Colonic mucosa (tissue), 4 donors: ENCODE measurements around the gene TRIM4. TPM values are rescaled to one million over a fixed set of nuclear protein-coding genes. Genes with fewer than 3 reads are reported as not detected.
"Not testable (repeated sequence)": the region's sequence is repeated elsewhere in the genome, so short reads cannot be mapped to it uniquely, and the experiment has no call there.

Source experiments
- DNase-seq: peaks from one replicate; pipeline ENCODE4 v3.0.0-alpha.2; 2020
- H3K27ac ChIP-seq: fragments of 200-600 bp; one replicate; pipeline ENCODE4 v1.8.0; 2021
- H3K27me3 ChIP-seq: fragments of 200-600 bp; one replicate; pipeline ENCODE4 v1.8.0; 2021
- H3K36me3 ChIP-seq: fragments of 200-600 bp; one replicate; pipeline ENCODE4 v1.8.0; 2021
- H3K4me1 ChIP-seq: fragments of 200-600 bp; one replicate; pipeline ENCODE4 v1.8.0; 2021; ENCODE audit warnings: mild to moderate bottlenecking
- H3K4me3 ChIP-seq: fragments of 200-600 bp; one replicate; pipeline ENCODE4 v1.8.0; 2021
- H3K9ac ChIP-seq, 2 donors: one replicate each; pipeline ENCODE4 v1.7.0; 2013; ENCODE audit warnings: control low read depth in 2 of 2, low read depth in 2 of 2, low read length in 2 of 2
- H3K9me3 ChIP-seq: fragments of 200-600 bp; one replicate; pipeline ENCODE4 v1.8.0; 2021
- intact Hi-C: fragments of 100-400 bp; cut with DNase I; formaldehyde crosslinking; loops from one replicate; pipeline ENCODE4 v1.14.1; 2022
- total RNA-seq, 2 donors: library from RNA; stranded (reverse); fragmentation: NEBNext Ultra II Directional in 1 of 2; extraction: Animal tissue kit (Norgen Biotek cat#: 25700) in 1 of 2; gene quantifications; one replicate each; pipeline ENCODE4 v1.2.1, GENCODE V29; 2021
- TF ChIP-seq, protein P1 (sequence below): fragments of 200-600 bp; IDR thresholded peaks from one replicate; pipeline ENCODE4 v1.8.0; 2022; ENCODE audit warnings: antibody characterized with exemption, mild to moderate bottlenecking
- donor health status: healthy.
- donor health status: DM: no; HTN: no; CAD: no.
- donor health status: DM: no; HTN: no; CAD: no.

Gene TRIM4, protein sequence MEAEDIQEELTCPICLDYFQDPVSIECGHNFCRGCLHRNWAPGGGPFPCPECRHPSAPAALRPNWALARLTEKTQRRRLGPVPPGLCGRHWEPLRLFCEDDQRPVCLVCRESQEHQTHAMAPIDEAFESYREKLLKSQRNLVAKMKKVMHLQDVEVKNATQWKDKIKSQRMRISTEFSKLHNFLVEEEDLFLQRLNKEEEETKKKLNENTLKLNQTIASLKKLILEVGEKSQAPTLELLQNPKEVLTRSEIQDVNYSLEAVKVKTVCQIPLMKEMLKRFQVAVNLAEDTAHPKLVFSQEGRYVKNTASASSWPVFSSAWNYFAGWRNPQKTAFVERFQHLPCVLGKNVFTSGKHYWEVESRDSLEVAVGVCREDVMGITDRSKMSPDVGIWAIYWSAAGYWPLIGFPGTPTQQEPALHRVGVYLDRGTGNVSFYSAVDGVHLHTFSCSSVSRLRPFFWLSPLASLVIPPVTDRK
- total RNA-seq = 10 to 100 TPM; 23.8 to 23.9 TPM

DNA sequence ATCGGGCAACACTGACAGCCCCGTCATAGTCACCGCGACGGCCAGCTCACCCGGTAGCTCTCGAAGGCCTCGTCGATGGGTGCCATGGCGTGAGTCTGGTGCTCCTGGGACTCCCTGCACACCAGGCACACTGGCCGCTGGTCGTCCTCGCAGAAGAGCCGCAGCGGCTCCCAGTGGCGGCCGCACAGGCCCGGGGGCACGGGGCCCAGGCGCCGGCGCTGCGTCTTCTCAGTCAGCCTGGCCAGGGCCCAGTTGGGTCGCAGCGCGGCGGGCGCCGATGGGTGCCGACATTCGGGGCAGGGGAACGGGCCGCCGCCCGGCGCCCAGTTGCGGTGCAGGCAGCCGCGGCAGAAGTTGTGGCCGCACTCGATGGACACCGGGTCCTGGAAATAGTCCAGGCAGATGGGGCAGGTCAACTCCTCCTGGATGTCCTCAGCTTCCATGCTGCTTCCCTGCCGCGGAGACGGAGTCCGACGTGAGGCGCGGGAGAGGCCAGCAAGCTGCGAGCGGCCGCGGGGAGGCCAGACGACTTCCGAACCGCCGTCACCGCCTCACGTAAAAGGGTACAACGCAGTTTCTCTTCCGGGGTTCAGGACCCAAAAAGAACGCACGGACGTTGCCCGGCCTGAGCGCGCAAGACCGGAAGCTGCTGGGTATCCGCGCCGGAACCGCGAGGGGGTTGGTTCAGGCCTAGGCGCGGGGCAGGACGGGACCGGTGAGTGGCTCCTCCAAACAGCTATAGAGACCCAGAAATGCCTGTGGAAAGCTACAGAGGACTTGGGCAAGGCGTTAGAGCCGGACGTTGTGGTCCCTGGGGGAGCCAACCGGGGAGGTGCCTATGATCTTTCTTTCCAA is at the start of gene TRIM4:
Gene TRIM4, minus strand, starts transcription at position 572 of the 855 bp plus-strand sequence. Its CDS starts 129 bp downstream, at position 443.
- Histone ChIP-seq H3K27ac (peak within 1 kb of the TSS; percentile 93), H3K4me3 (peak within 1 kb of the TSS; percentile 98), H3K4me1 (peaks cover 8% of the 10 kb centered on the region), H3K9me3 (no peaks in the 10 kb centered on the region), H3K27me3 (no peaks in the 10 kb centered on the region), H3K9ac (peak within 1 kb of the TSS; percentile 64 to 87), H3K36me3 (no peaks in the 10 kb centered on the region)
- intact Hi-C loops = no loop called here
- peak; percentile 95 for DNase-seq
- TF ChIP-seq, protein P1, sequence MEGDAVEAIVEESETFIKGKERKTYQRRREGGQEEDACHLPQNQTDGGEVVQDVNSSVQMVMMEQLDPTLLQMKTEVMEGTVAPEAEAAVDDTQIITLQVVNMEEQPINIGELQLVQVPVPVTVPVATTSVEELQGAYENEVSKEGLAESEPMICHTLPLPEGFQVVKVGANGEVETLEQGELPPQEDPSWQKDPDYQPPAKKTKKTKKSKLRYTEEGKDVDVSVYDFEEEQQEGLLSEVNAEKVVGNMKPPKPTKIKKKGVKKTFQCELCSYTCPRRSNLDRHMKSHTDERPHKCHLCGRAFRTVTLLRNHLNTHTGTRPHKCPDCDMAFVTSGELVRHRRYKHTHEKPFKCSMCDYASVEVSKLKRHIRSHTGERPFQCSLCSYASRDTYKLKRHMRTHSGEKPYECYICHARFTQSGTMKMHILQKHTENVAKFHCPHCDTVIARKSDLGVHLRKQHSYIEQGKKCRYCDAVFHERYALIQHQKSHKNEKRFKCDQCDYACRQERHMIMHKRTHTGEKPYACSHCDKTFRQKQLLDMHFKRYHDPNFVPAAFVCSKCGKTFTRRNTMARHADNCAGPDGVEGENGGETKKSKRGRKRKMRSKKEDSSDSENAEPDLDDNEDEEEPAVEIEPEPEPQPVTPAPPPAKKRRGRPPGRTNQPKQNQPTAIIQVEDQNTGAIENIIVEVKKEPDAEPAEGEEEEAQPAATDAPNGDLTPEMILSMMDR = no peak

DNA sequence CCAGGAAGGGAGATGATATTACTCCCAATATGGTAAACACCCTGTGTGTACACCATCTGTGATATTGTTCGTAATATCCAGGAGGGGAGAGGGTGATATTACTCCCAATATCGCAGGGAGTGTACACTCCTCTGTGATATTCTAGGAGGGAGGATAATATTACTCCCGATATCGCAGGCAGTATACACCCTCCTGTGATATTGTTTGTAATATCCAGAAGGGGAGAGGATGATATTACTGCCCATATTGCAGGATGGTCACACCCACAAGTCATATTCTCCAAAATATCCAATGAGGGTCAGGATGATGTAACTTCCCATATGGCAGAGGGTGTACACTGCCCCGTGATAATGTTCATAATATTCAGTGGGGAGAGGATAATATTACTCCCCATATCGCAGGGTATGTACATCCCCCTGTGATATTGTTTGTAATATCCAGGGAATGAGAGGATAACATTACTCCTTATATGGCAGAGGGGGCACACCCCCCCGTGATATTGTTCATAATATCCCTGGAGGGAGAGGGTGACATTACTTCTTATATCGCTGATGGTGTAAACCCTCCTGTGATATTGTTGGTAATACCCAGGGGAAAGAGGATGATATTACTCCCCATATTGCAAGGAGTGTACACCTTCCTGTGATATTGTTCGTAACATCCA is 39.4 kb upstream of the TRIM4 start:
- Histone ChIP-seq H3K9me3 (no peaks in the 10 kb centered on the region), H3K9ac (no peak overlapping the region), H3K4me3 (no peak overlapping the region), H3K27me3 (no peaks in the 10 kb centered on the region), H3K27ac (no peak overlapping the region), H3K36me3 (no peaks in the 10 kb centered on the region), H3K4me1 (no peaks in the 10 kb centered on the region)
- TF ChIP-seq, protein P1 = no peak
- intact Hi-C loops = no loop called here
- no peak for DNase-seq

DNA sequence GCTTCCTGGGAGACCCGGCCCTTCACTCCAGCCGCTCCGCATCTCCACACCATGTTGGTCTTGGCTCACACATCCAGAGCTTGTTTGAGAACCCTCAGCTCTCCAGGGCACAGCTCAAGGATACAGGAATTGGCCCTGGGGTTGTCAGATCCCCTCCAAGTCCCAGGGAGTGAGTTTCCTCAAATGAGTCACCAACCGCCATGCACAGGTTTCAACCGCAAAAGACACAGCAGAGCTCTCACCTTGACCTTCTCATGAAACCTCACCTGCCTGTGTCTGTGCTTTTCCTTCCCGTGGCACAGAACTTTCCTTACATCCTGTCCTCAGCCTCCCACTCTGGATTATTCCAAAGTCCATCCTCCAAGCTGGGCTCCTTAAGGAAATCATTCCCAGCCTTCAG is 35.9 kb upstream of the TRIM4 start:
- H3K27me3 ChIP-seq = no peaks in the 10 kb centered on the region
- peak; percentile 18 for DNase-seq

DNA sequence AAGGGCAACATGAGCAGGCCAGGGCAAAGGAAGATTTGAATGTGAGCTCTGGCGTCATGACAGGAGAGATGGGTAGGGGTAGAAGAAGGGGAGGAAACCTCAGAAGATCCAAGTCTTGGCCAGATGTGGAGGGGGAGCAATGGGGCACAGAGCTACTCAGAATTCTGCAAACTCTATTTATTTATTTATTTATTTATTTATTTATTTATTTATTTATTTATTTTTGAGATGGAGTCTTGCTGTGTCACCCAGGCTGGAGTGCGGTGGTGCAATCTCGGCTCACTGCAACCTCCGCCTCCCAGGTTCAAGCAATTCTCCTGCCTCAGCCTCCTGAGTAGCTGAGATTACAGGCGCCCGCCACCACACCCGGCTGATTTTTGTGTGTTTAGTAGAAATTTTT is 35.3 kb upstream of the TRIM4 start:
- H3K4me3 ChIP-seq, H3K9ac ChIP-seq, DNase-seq, intact Hi-C loops, H3K36me3 ChIP-seq, H3K4me1 ChIP-seq, H3K9me3 ChIP-seq, H3K27ac ChIP-seq, H3K27me3 ChIP-seq: not testable (repeated sequence)

More for the DNA sequence above, 35.9 kb upstream of the TRIM4 start:
- no peak overlapping the region for H3K27ac ChIP-seq
- H3K4me3 ChIP-seq = no peak overlapping the region
- no peaks in the 10 kb centered on the region for H3K9me3 ChIP-seq
- no peaks in the 10 kb centered on the region for H3K36me3 ChIP-seq
- no peaks in the 10 kb centered on the region for H3K4me1 ChIP-seq
- no peak overlapping the region for H3K9ac ChIP-seq
- intact Hi-C loops = no loop called here
- TF ChIP-seq, protein P1 = no peak

DNA sequence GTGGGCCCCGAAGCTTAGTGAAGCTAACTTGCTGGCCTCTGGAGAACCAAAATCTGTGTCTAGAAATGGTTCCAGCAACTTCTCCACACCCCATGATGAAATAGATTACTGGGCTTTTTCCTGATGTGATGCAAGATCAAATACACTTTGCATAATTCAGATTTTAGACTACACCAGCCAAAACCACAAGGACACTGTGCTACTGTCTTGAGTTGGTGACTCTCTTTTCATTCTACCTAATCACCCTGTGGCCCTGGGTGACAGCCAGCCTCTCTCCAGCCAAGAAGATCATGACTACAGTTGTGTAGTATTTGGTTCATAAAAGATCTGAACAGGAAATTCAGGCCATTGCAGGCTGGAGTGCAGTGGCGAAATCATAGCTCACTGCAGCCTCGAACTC is 34.3 kb upstream of the TRIM4 start:
- Histone ChIP-seq H3K27ac (no peak overlapping the region), H3K9me3 (no peaks in the 10 kb centered on the region), H3K4me3 (no peak overlapping the region), H3K36me3 (no peaks in the 10 kb centered on the region), H3K9ac (no peak overlapping the region), H3K4me1 (no peaks in the 10 kb centered on the region), H3K27me3 (no peaks in the 10 kb centered on the region)
- DNase-seq = no peak
- intact Hi-C loops = no loop called here
- TF ChIP-seq, protein P1 = no peak

DNA sequence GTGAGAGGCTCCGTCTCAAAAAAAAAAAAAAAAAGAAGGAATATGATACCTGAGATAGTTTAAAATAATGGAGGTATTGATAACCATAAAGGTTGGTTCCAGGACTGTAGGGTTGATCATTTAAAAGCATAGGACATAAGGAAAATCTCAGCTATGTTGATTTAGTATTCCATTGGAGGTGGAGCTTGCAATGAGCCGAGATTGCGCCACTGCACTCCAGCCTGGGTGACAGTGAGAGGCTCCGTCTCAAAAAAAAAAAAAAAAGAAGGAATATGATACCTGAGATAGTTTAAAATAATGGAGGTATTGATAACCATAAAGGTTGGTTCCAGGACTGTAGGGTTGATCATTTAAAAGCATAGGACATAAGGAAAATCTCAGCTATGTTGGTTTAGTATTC is 33.3 kb upstream of the TRIM4 start:
- intact Hi-C loops = not testable (repeated sequence)

DNA sequence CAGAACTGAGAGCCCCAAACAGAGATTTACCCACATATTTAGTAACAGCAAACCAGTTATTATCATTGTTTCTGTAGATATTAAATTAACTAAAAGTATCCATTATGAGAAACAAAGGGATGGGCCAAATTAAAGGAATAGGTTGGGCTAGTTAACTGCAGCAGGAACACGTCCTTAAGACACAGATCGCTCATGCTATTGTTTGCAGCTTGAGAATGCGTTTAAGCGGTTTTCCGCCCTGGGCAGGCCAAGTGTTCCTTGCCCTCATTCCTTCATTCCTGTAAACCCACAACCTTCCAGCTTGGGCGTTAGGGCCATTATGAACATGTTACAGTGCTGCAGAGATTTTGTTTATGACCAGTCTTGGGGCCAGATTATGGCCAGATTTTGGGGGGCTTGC is 31.5 kb upstream of the TRIM4 start:
- H3K27me3 ChIP-seq, DNase-seq, H3K4me1 ChIP-seq, H3K36me3 ChIP-seq, H3K9me3 ChIP-seq, H3K9ac ChIP-seq, intact Hi-C loops, H3K4me3 ChIP-seq, H3K27ac ChIP-seq: not testable (repeated sequence)

More for the DNA sequence above, 33.3 kb upstream of the TRIM4 start:
- H3K27ac ChIP-seq, H3K4me3 ChIP-seq, H3K9me3 ChIP-seq, DNase-seq, H3K4me1 ChIP-seq, H3K27me3 ChIP-seq, H3K9ac ChIP-seq, H3K36me3 ChIP-seq: not testable (repeated sequence)
